Measurements from ENCODE around the gene ARID5A. TPM values are rescaled to one million over a fixed set of nuclear protein-coding genes. Genes with fewer than 3 reads are reported as not detected.

The ARID5A gene
- total and polyA plus RNA-seq, 10 of the 15 experiments (the other 5 are each of a cell fraction or from before 2014, with no cell fraction given) = 0.76 to 87.1 (median 37.6) TPM

DNA sequence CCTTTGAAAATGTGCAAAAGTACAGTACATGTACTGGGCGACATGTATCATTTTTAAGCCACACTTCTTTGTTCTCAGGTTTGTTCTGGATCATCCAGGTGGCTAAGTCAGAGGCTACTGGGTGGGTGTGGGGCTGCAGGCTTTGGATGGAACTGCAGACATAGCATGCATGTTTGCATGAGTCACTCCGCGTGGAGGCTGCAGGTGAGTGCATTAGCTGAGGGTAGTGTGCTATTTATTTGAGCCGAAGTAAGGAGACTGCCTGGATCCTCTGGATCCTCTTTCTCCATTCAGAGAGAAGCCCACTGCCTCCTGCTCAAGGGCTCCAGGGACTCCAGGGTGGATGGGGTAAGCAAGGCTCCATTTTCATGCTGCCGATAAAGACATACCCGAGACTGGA lies 22.0 kb upstream of the ARID5A start (continued):
- TF ChIP-seq, protein P1, sequence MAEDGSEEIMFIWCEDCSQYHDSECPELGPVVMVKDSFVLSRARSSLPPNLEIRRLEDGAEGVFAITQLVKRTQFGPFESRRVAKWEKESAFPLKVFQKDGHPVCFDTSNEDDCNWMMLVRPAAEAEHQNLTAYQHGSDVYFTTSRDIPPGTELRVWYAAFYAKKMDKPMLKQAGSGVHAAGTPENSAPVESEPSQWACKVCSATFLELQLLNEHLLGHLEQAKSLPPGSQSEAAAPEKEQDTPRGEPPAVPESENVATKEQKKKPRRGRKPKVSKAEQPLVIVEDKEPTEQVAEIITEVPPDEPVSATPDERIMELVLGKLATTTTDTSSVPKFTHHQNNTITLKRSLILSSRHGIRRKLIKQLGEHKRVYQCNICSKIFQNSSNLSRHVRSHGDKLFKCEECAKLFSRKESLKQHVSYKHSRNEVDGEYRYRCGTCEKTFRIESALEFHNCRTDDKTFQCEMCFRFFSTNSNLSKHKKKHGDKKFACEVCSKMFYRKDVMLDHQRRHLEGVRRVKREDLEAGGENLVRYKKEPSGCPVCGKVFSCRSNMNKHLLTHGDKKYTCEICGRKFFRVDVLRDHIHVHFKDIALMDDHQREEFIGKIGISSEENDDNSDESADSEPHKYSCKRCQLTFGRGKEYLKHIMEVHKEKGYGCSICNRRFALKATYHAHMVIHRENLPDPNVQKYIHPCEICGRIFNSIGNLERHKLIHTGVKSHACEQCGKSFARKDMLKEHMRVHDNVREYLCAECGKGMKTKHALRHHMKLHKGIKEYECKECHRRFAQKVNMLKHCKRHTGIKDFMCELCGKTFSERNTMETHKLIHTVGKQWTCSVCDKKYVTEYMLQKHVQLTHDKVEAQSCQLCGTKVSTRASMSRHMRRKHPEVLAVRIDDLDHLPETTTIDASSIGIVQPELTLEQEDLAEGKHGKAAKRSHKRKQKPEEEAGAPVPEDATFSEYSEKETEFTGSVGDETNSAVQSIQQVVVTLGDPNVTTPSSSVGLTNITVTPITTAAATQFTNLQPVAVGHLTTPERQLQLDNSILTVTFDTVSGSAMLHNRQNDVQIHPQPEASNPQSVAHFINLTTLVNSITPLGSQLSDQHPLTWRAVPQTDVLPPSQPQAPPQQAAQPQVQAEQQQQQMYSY (CRISPR knock-in tag; IDR thresholded peaks at IDR 0.05) = no peak
- TF ChIP-seq, protein P2, sequence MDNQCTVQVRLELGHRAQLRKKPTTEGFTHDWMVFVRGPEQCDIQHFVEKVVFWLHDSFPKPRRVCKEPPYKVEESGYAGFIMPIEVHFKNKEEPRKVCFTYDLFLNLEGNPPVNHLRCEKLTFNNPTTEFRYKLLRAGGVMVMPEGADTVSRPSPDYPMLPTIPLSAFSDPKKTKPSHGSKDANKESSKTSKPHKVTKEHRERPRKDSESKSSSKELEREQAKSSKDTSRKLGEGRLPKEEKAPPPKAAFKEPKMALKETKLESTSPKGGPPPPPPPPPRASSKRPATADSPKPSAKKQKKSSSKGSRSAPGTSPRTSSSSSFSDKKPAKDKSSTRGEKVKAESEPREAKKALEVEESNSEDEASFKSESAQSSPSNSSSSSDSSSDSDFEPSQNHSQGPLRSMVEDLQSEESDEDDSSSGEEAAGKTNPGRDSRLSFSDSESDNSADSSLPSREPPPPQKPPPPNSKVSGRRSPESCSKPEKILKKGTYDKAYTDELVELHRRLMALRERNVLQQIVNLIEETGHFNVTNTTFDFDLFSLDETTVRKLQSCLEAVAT (IDR thresholded peaks at IDR 0.05) = no peak
- TF ChIP-seq, protein P3, sequence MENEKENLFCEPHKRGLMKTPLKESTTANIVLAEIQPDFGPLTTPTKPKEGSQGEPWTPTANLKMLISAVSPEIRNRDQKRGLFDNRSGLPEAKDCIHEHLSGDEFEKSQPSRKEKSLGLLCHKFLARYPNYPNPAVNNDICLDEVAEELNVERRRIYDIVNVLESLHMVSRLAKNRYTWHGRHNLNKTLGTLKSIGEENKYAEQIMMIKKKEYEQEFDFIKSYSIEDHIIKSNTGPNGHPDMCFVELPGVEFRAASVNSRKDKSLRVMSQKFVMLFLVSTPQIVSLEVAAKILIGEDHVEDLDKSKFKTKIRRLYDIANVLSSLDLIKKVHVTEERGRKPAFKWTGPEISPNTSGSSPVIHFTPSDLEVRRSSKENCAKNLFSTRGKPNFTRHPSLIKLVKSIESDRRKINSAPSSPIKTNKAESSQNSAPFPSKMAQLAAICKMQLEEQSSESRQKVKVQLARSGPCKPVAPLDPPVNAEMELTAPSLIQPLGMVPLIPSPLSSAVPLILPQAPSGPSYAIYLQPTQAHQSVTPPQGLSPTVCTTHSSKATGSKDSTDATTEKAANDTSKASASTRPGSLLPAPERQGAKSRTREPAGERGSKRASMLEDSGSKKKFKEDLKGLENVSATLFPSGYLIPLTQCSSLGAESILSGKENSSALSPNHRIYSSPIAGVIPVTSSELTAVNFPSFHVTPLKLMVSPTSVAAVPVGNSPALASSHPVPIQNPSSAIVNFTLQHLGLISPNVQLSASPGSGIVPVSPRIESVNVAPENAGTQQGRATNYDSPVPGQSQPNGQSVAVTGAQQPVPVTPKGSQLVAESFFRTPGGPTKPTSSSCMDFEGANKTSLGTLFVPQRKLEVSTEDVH (IDR thresholded peaks at IDR 0.05; ENCODE audit: low read depth, partially characterized antibody) = no peak
- TF ChIP-seq ZBED1 (IDR thresholded peaks at IDR 0.05; ENCODE audit: borderline replicate concordance) = no peak

All from GM12878 (cell line).